Measurements from ENCODE around the gene RALGAPA2. TPM values are rescaled to one million over a fixed set of nuclear protein-coding genes. Genes with fewer than 3 reads are reported as not detected.

Gene RALGAPA2
- total RNA-seq, 4 donors from 2014 or later: 25.9 to 48.9 (median 38.6) TPM

DNA sequence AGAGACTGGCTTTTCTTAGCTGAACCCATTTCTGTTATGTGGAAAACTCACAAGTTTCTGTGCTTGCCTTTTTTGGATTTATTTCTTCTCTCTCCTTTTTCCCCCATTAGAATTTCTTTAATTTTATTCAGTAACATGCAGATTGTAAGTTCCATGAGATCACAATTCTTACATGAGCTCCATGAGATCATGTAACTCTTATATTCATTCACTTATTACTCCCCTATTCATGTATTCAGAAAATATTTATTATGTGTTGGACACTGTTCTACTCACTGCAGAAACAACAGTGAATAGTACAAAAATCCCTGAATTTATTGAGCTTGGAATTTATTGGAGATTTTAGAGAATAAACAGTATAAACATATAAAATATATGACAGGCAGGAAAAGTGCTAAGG, 238.8 kb downstream of the RALGAPA2 start:
- DNase-seq: no peak
- Histone ChIP-seq H3K36me3 (no peaks in the 10 kb centered on the region), H3K4me1 (no peaks in the 10 kb centered on the region), H3K4me3 (no peak overlapping the region), H3K9me3 (no peaks in the 10 kb centered on the region), H3K27me3 (no peaks in the 10 kb centered on the region), H3K27ac (no peak overlapping the region)
- no peak for TF ChIP-seq POLR2A (IDR thresholded peaks at IDR 0.05)
- TF ChIP-seq, protein P1, sequence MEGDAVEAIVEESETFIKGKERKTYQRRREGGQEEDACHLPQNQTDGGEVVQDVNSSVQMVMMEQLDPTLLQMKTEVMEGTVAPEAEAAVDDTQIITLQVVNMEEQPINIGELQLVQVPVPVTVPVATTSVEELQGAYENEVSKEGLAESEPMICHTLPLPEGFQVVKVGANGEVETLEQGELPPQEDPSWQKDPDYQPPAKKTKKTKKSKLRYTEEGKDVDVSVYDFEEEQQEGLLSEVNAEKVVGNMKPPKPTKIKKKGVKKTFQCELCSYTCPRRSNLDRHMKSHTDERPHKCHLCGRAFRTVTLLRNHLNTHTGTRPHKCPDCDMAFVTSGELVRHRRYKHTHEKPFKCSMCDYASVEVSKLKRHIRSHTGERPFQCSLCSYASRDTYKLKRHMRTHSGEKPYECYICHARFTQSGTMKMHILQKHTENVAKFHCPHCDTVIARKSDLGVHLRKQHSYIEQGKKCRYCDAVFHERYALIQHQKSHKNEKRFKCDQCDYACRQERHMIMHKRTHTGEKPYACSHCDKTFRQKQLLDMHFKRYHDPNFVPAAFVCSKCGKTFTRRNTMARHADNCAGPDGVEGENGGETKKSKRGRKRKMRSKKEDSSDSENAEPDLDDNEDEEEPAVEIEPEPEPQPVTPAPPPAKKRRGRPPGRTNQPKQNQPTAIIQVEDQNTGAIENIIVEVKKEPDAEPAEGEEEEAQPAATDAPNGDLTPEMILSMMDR (IDR thresholded peaks at IDR 0.05): no peak
- intact Hi-C loops (cut with DNase I; ENCODE audit: low total_unique reads): no loop called here

DNA sequence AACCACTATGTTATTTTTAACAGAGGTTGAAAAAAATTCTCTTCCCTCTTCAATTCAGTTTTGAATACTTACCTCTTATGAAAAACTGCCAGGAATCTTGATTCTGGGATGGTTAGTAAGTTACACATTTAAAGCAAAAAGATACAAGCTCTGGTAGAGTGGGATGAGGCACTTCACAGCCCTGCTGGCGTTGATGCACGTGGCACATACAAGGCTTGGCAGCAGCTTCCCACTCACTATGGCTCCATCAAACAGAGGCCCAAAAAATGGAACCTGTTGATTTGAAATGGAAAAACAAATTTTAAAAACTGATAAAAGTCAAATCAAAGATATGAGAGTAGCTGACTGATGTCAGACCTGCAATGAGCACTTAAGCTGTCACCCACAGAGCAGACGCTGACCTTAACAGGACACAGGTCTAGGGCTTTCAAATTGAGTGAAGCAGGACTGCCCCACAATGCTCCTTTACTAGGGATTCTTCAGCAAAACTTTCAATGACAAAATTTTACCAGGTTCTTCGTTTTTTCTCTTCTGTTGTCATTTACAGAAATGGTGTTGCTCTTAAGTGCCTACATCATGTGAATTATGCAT, 239.7 kb downstream of the RALGAPA2 start:
- TF ChIP-seq POLR2A (IDR thresholded peaks at IDR 0.05): no peak
- Histone ChIP-seq H3K36me3 (no peaks in the 10 kb centered on the region), H3K4me1 (no peaks in the 10 kb centered on the region), H3K9me3 (no peaks in the 10 kb centered on the region), H3K27me3 (no peaks in the 10 kb centered on the region), H3K27ac (no peak overlapping the region), H3K4me3 (no peak overlapping the region)
- no peak for DNase-seq
- intact Hi-C loops (cut with DNase I; ENCODE audit: low total_unique reads): no loop called here

DNA sequence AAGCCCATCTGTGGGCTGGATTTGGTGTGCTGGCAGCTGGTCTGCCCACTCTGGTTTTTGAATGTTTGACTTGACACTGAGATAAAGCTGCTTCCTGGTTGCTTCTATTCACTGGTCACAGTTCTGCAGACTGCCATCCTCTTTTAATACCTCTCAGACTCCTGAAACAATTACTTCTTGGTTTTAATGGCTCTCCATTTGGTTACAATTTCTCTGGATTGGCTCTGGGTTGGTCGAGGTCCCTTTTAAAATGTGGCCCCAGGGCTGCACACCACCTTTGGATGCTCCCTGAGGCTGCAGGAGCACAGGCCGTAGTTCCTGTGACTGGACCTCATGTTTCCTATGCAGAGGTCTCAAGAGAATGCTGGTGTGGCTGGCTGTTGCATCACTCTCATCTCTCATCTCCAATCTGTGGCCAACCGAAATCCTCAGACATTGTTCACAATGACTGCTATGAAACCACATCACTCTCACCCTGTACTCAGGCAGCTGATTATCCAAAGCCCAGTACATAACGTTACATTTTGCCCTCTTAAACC, 246.0 kb downstream of the RALGAPA2 start:
- H3K4me3 ChIP-seq: no peak overlapping the region
- no peaks in the 10 kb centered on the region for H3K27me3 ChIP-seq
- no peak for TF ChIP-seq POLR2A (IDR thresholded peaks at IDR 0.05)
- TF ChIP-seq, protein P1 (IDR thresholded peaks at IDR 0.05): no peak
- no peaks in the 10 kb centered on the region for H3K4me1 ChIP-seq
- no peaks in the 10 kb centered on the region for H3K36me3 ChIP-seq
- no peaks in the 10 kb centered on the region for H3K9me3 ChIP-seq
- no peak for DNase-seq
- no peak overlapping the region for H3K27ac ChIP-seq
- intact Hi-C loops (cut with DNase I; ENCODE audit: low total_unique reads): no loop called here

DNA sequence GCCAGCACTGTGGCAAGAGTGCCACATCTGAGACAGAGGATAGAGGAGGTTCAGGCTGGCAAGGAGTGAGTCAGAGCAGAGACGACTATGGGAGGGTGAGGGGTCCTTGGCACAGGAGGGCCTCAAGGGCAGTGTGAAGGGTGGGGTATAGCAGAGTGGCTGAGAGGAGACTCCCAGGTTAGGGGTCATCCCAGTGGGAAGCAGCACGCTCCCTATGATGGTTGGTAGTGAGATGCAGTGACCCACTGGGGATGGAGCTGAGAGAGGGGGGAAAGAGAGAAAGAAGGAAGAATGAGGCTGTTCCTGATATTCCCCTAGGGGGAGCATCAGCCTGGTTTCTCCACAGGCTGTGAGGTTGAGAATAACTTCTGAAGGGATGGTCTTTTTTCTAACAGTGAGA, 247.2 kb downstream of the RALGAPA2 start:
- Histone ChIP-seq H3K9me3 (no peaks in the 10 kb centered on the region), H3K4me1 (no peaks in the 10 kb centered on the region), H3K36me3 (no peaks in the 10 kb centered on the region), H3K4me3 (no peak overlapping the region), H3K27ac (no peak overlapping the region), H3K27me3 (no peaks in the 10 kb centered on the region)
- no peak for TF ChIP-seq POLR2A (IDR thresholded peaks at IDR 0.05)
- TF ChIP-seq, protein P1 (IDR thresholded peaks at IDR 0.05): no peak
- intact Hi-C loops (cut with DNase I; ENCODE audit: low total_unique reads): no loop called here
- DNase-seq: no peak

DNA sequence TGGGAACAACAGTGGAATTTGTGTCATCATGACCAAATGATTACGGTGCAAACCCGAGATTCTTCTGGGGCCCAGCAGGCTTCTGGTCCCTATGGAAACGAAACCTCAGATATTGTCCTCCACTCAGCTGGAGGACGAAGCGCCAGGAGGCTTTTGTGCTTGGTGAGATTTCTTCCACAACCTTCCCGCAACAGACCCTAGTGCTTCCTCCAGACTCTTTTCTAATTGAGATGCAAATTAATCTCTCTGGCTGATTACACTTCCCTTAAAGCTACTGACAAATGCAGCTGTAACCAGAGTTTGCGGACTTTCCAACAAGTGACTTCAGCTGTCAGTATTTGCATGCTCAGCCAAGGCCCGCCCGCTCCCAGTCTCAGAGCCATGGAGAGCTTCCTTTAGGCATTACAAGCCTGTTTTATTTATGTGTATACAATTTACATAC, 248.5 kb downstream of the RALGAPA2 start:
- no peak for DNase-seq
- TF ChIP-seq, protein P1 (IDR thresholded peaks at IDR 0.05): no peak
- TF ChIP-seq POLR2A (IDR thresholded peaks at IDR 0.05): no peak
- intact Hi-C loops (cut with DNase I; ENCODE audit: low total_unique reads): no loop called here

More for the DNA sequence above, 248.5 kb downstream of the RALGAPA2 start:
- Histone ChIP-seq H3K27ac (no peak overlapping the region), H3K27me3 (no peaks in the 10 kb centered on the region), H3K9me3 (no peaks in the 10 kb centered on the region), H3K4me1 (no peaks in the 10 kb centered on the region), H3K36me3 (no peaks in the 10 kb centered on the region), H3K4me3 (no peak overlapping the region)
